Breast epithelium (tissue), 3 donors: Measurements from ENCODE around the gene OR5H1.

Source experiments
- CTCF ChIP-seq, 3 donors: fragments of 450-650 bp; IDR thresholded peaks; one replicate each; pipeline ENCODE4 v1.5.1; 2016 to 2017; ENCODE audit warnings: antibody characterized with exemption in 3 of 3, mild to moderate bottlenecking in 3 of 3, moderate library complexity in 3 of 3
- POLR2A ChIP-seq: fragments of 450-650 bp; IDR thresholded peaks from one replicate; pipeline ENCODE4 v1.6.1; 2016; ENCODE audit warnings: antibody characterized with exemption, mild to moderate bottlenecking, moderate library complexity
- POLR2AphosphoS5 ChIP-seq, 3 donors: sonication (generic); formaldehyde crosslinking; IDR thresholded peaks; one replicate each; pipeline ENCODE4 v1.6.1; 2017; ENCODE audit warnings: antibody characterized with exemption in 3 of 3

- no peak for TF ChIP-seq CTCF (IDR thresholded peaks at IDR 0.05)
- no peak for TF ChIP-seq POLR2A
- no peak for TF ChIP-seq POLR2AphosphoS5 (IDR thresholded peaks at IDR 0.05)
These were observed 20.7 kb downstream of the OR5H1 start for GRCh38 chr3:98151241-98151640.
